NT2/D1 (cell line): ENCODE measurements around the gene STRBP.

ENCODE experiments used
- SUZ12 ChIP-seq: IDR thresholded peaks from 2 replicates; pipeline ENCODE4 v1.6.1; 2011; ENCODE audit not compliant: insufficient read length, insufficient read depth; ENCODE audit errors: extremely low read depth
- ZNF274 ChIP-seq: IDR thresholded peaks from 2 replicates; pipeline ENCODE4 v1.6.1; 2011; ENCODE audit warnings: mild to moderate bottlenecking, low read depth, low read length

DNA sequence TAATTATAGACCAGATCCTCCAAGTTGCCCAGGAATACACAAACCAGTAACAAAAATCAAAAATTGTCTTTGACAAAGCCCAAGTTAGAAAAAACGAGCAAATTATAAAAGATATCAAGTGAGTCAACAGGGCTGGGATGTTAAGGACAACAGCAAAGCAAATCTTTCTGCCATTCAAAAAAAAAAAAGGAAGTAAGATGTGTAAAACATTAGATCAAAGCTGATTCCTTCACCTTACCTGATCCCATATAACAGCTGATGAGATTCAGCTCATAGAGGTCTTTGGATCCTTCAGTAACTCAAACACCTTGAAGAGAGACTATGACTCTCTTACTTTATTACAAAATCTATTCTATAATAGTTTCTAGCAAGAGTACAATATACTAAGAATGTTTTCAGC is 100.9 kb downstream of the STRBP start:
- no peak for TF ChIP-seq ZNF274
- TF ChIP-seq SUZ12 = no peak
